Naive thymus-derived CD8-positive, alpha-beta T cell (primary cell): ENCODE measurements around the gene AKT3. TPM values are rescaled to one million over a fixed set of nuclear protein-coding genes. Genes with fewer than 3 reads are reported as not detected.
A peak's percentile ranks its signal among the peaks of the same experiment; 100 is the strongest.
"Not testable (repeated sequence)": the region's sequence is repeated elsewhere in the genome, so short reads cannot be mapped to it uniquely, and the experiment has no call there.

Experiments used
- ATAC-seq, 2 donors: fragments of 150-1000 bp; cut with Tn5 transposase in 1 of 2; sonication (Bioruptor Pico), chemical (Tn5 transposase) in 1 of 2; 1 replicate in 1 of 2; 2 replicates in 1 of 2; pipeline ENCODE4 v1.10.0; 2021; ENCODE audit warnings: mild to moderate bottlenecking in 2 of 2, moderate library complexity in 2 of 2
- POLR2A ChIA-PET: fragments of 350-600 bp; sonication (Branson Sonifier 250); formaldehyde crosslinking; loops from one replicate; lab custom pipeline; 2021; ENCODE audit warnings: antibody characterized with exemption; lab: Charles Lee
- DNase-seq, 10 donors: peaks; one replicate each; pipeline versions ENCODE4 v3.0.0 to v3.0.0-alpha.2; 2020 to 2022
- H3K27ac Mint-ChIP-seq, 10 donors: one replicate each; pipeline ENCODE4 v1.8.0; 2020 to 2022; ENCODE audit warnings: mild to moderate bottlenecking in 10 of 10, mixed read lengths in 10 of 10, moderate library complexity in 4 of 10, inconsistent platforms in 1 of 10
- H3K27me3 Mint-ChIP-seq, 5 donors: one replicate each; pipeline ENCODE4 v1.8.0; 2021 to 2022; ENCODE audit warnings: mixed read lengths in 5 of 5
- H3K36me3 Mint-ChIP-seq, 3 donors: one replicate each; pipeline ENCODE4 v1.8.0; 2020 to 2022; ENCODE audit warnings: mixed read lengths in 3 of 3, mild to moderate bottlenecking in 2 of 3, inconsistent platforms in 1 of 3
- H3K4me1 Mint-ChIP-seq, 4 donors: one replicate each; pipeline ENCODE4 v1.8.0; 2021 to 2022; ENCODE audit warnings: mixed read lengths in 4 of 4
- H3K4me3 Mint-ChIP-seq, 10 donors: one replicate each; pipeline ENCODE4 v1.8.0; 2020 to 2022; ENCODE audit warnings: mild to moderate bottlenecking in 10 of 10, mixed read lengths in 10 of 10, moderate library complexity in 6 of 10, inconsistent platforms in 1 of 10
- H3K9me3 Mint-ChIP-seq, 9 donors: one replicate each; pipeline ENCODE4 v1.8.0; 2020 to 2022; ENCODE audit warnings: mixed read lengths in 9 of 9, mild to moderate bottlenecking in 3 of 9, inconsistent platforms in 1 of 9, moderate library complexity in 1 of 9
- polyA plus RNA-seq, 3 donors: library from polyadenylated mRNA; unstranded; fragments of 300-500 nt; fragmentation: Illumina TruSeq; gene quantifications; one replicate each; pipeline ENCODE4 v1.2.3, GENCODE V29; 2021
- total RNA-seq, 8 experiments: library from RNA in 2 of 8; stranded (reverse) in 2 of 8; gene quantifications; one replicate each; pipeline ENCODE4 v1.2.3 and lab custom pipeline; 2021 to 2026

AKT3 gene
- total and polyA plus RNA-seq, 5 experiments from 2014 or later, result 1.7 to 86.5 (median 4.6) TPM

- Mint-ChIP-seq H3K36me3 (peaks cover 33 to 45% (median 44%) of the 10 kb centered on the region in 3 donors), H3K9me3 (peaks cover 0 to 24% (median 13%) of the 10 kb centered on the region in 9 donors), H3K4me3 (no peak overlapping the region), H3K27ac (no peak overlapping the region), H3K4me1 (peaks cover 5 to 22% (median 13%) of the 10 kb centered on the region in 4 donors), H3K27me3 (no peaks in the 10 kb centered on the region)
- DNase-seq (no peak), ATAC-seq (no peak)
- POLR2A ChIA-PET, result no interaction called here
These were observed 229.9 kb downstream of the AKT3 start for GRCh38 chr1:243620096-243620495.

- H3K4me3 Mint-ChIP-seq, result no peak overlapping the region
- POLR2A ChIA-PET, result no interaction called here
- H3K36me3 Mint-ChIP-seq, result peaks cover 42 to 68% (median 65%) of the 10 kb centered on the region in 3 donors
- H3K27ac Mint-ChIP-seq, result no peak overlapping the region
- no peak for ATAC-seq
- peaks cover 0 to 1% (median 0%) of the 10 kb centered on the region in 4 donors for H3K4me1 Mint-ChIP-seq
- H3K9me3 Mint-ChIP-seq, result peaks cover 0 to 4% (median under 1%) of the 10 kb centered on the region in 9 donors
- no peak for DNase-seq
- no peaks in the 10 kb centered on the region for H3K27me3 Mint-ChIP-seq
These were observed 240.3 kb downstream of the AKT3 start for GRCh38 chr1:243609698-243610097.

GRCh38 chr1:243605604-243606003, 244.4 kb downstream of the AKT3 start:
- peaks cover 0 to 31% (median 18%) of the 10 kb centered on the region in 9 donors for H3K9me3 Mint-ChIP-seq
- peaks cover 62 to 85% (median 63%) of the 10 kb centered on the region in 3 donors for H3K36me3 Mint-ChIP-seq
- H3K27ac Mint-ChIP-seq, result no peak overlapping the region
- DNase-seq (no peak), ATAC-seq (no peak)
- POLR2A ChIA-PET, result no interaction called here
- H3K4me3 Mint-ChIP-seq, result no peak overlapping the region
- H3K4me1 Mint-ChIP-seq, result peaks cover 0 to 4% (median under 1%) of the 10 kb centered on the region in 4 donors
- H3K27me3 Mint-ChIP-seq, result no peaks in the 10 kb centered on the region

- Mint-ChIP-seq H3K9me3 (peaks cover 0 to 31% (median 18%) of the 10 kb centered on the region in 9 donors), H3K4me3 (no peak overlapping the region), H3K27me3 (no peaks in the 10 kb centered on the region), H3K27ac (no peak overlapping the region), H3K36me3 (peaks cover 34 to 55% (median 45%) of the 10 kb centered on the region in 3 donors), H3K4me1 (peaks cover 8 to 22% (median 15%) of the 10 kb centered on the region in 4 donors)
- POLR2A ChIA-PET, result no interaction called here
- DNase-seq (no peak), ATAC-seq (no peak)
These were observed 248.3 kb downstream of the AKT3 start for GRCh38 chr1:243601720-243602119.

- DNase-seq (peak in 5 of 10 donors; percentile 4 to 36 (median 12)), ATAC-seq (peak; percentile 79 to 94)
- no peaks in the 10 kb centered on the region for H3K27me3 Mint-ChIP-seq
- peak overlapping the region in 6 of 10 donors; percentile 30 to 88 (median 54) for H3K27ac Mint-ChIP-seq
- H3K36me3 Mint-ChIP-seq, result peaks cover 15 to 25% (median 19%) of the 10 kb centered on the region in 3 donors
- peaks cover 12 to 39% (median 26%) of the 10 kb centered on the region in 4 donors for H3K4me1 Mint-ChIP-seq
- H3K9me3 Mint-ChIP-seq, result peaks cover 0 to 20% (median 7%) of the 10 kb centered on the region in 9 donors
- POLR2A ChIA-PET, result no interaction called here
- peak overlapping the region in 4 of 10 donors; percentile 5 to 30 (median 15) for H3K4me3 Mint-ChIP-seq
These were observed 251.6 kb downstream of the AKT3 start for GRCh38 chr1:243598433-243598832.

- Mint-ChIP-seq H3K4me1 (peaks cover 12 to 39% (median 26%) of the 10 kb centered on the region in 4 donors), H3K27me3 (no peaks in the 10 kb centered on the region), H3K4me3 (no peak overlapping the region), H3K9me3 (peaks cover 0 to 10% (median 3%) of the 10 kb centered on the region in 9 donors), H3K36me3 (peaks cover 9 to 21% (median 16%) of the 10 kb centered on the region in 3 donors), H3K27ac (no peak overlapping the region)
- POLR2A ChIA-PET, result no interaction called here
- DNase-seq (no peak), ATAC-seq (no peak)
These were observed 252.7 kb downstream of the AKT3 start for GRCh38 chr1:243597383-243597782.

- H3K27ac Mint-ChIP-seq, result peak overlapping the region in 4 of 10 donors; percentile 38 to 71 (median 52)
- peak overlapping the region in 3 of 10 donors; percentile 8 to 56 (median 37) for H3K4me3 Mint-ChIP-seq
- peaks cover 12 to 39% (median 26%) of the 10 kb centered on the region in 4 donors for H3K4me1 Mint-ChIP-seq
- peaks cover 0 to 6% (median 3%) of the 10 kb centered on the region in 9 donors for H3K9me3 Mint-ChIP-seq
- POLR2A ChIA-PET, result no interaction called here
- ATAC-seq, result peak in 1 of 2 donors; percentile 41
- peak in 2 of 10 donors; percentile 2 to 17 for DNase-seq
- peaks cover 6 to 21% (median 19%) of the 10 kb centered on the region in 3 donors for H3K36me3 Mint-ChIP-seq
- H3K27me3 Mint-ChIP-seq, result no peaks in the 10 kb centered on the region
These were observed 253.5 kb downstream of the AKT3 start for GRCh38 chr1:243596431-243597062.

GRCh38 chr1:243595527-243596210, 254.4 kb downstream of the AKT3 start:
- Mint-ChIP-seq H3K4me1 (peaks cover 12 to 39% (median 26%) of the 10 kb centered on the region in 4 donors), H3K9me3 (peaks cover 2 to 13% (median 4%) of the 10 kb centered on the region in 9 donors), H3K4me3 (peak overlapping the region in 4 of 10 donors; percentile 7 to 56 (median 22)), H3K36me3 (peaks cover 11 to 28% (median 22%) of the 10 kb centered on the region in 3 donors), H3K27ac (peak overlapping the region in 3 of 10 donors; percentile 47 to 71 (median 61)), H3K27me3 (no peaks in the 10 kb centered on the region)
- DNase-seq, result no peak
- POLR2A ChIA-PET, result no interaction called here
- ATAC-seq, result no peak

GRCh38 chr1:243594455-243594854, 255.6 kb downstream of the AKT3 start:
- Mint-ChIP-seq H3K9me3 (peaks cover 7 to 25% (median 14%) of the 10 kb centered on the region in 9 donors), H3K4me3 (no peak overlapping the region), H3K36me3 (peaks cover 22 to 39% (median 34%) of the 10 kb centered on the region in 3 donors), H3K4me1 (peaks cover 12 to 37% (median 25%) of the 10 kb centered on the region in 4 donors), H3K27ac (peak overlapping the region in 1 of 10 donors; percentile 31), H3K27me3 (no peaks in the 10 kb centered on the region)
- ATAC-seq, result no peak
- POLR2A ChIA-PET, result no interaction called here
- DNase-seq, result no peak

GRCh38 chr1:243589286-243589685, 260.8 kb downstream of the AKT3 start:
- ATAC-seq, POLR2A ChIA-PET, DNase-seq: not testable (repeated sequence)

GRCh38 chr1:243587823-243588560, 262.1 kb downstream of the AKT3 start:
- ATAC-seq (no peak), DNase-seq (no peak)
- Mint-ChIP-seq H3K9me3 (peaks cover 9 to 56% (median 43%) of the 10 kb centered on the region in 9 donors), H3K4me3 (no peak overlapping the region), H3K36me3 (peaks cover 65 to 87% (median 79%) of the 10 kb centered on the region in 3 donors), H3K27me3 (no peaks in the 10 kb centered on the region), H3K27ac (no peak overlapping the region), H3K4me1 (peaks cover 0 to 13% (median 5%) of the 10 kb centered on the region in 4 donors)
- POLR2A ChIA-PET, result no interaction called here

More at GRCh38 chr1:243589286-243589685, 260.8 kb downstream of the AKT3 start:
- Mint-ChIP-seq H3K4me1 (peaks cover 0 to 13% (median 6%) of the 10 kb centered on the region in 4 donors), H3K9me3 (peaks cover 9 to 43% (median 30%) of the 10 kb centered on the region in 9 donors), H3K36me3 (peaks cover 52 to 75% (median 71%) of the 10 kb centered on the region in 3 donors)
- not testable (repeated sequence) for H3K4me3 Mint-ChIP-seq, H3K27ac Mint-ChIP-seq, H3K27me3 Mint-ChIP-seq

- H3K9me3 Mint-ChIP-seq, result peaks cover 11 to 63% (median 48%) of the 10 kb centered on the region in 9 donors
- peaks cover 0 to 13% (median 5%) of the 10 kb centered on the region in 4 donors for H3K4me1 Mint-ChIP-seq
- no peak for DNase-seq
- no peak overlapping the region for H3K4me3 Mint-ChIP-seq
- POLR2A ChIA-PET, result no interaction called here
- no peak for ATAC-seq
- no peak overlapping the region for H3K27ac Mint-ChIP-seq
- H3K36me3 Mint-ChIP-seq, result peaks cover 72 to 86% (median 78%) of the 10 kb centered on the region in 3 donors
- no peaks in the 10 kb centered on the region for H3K27me3 Mint-ChIP-seq
These were observed 262.8 kb downstream of the AKT3 start for GRCh38 chr1:243587285-243587684.
